SK-N-MC (cell line): ENCODE results near the gene AK5.
A peak's percentile ranks its signal among the peaks of the same experiment; 100 is the strongest.

ENCODE experiments used
- DNase-seq: peaks from one replicate; pipeline ENCODE4 v3.0.0-alpha.2; 2011; ENCODE audit warnings: low read depth, low spot score
- H3K27ac ChIP-seq: fragments of 200-600 bp; sonication (generic); 2 replicates; pipeline ENCODE4 v1.5.1; 2016; ENCODE audit warnings: mixed run types
- H3K36me3 ChIP-seq: fragments of 200-600 bp; sonication (generic); 2 replicates; pipeline ENCODE4 v1.6.1; 2017; ENCODE audit warnings: antibody characterized with exemption, low read length, mixed read lengths; ENCODE audit not compliant: insufficient read depth
- H3K4me3 ChIP-seq: fragments of 200-600 bp; sonication (generic); 2 replicates; pipeline ENCODE4 v1.5.1; 2016
- H3K9ac ChIP-seq: fragments of 200-600 bp; sonication (generic); 2 replicates; pipeline ENCODE4 v1.8.0; 2017; ENCODE audit warnings: mixed run types, mixed read lengths; ENCODE audit not compliant: insufficient read length
- H3K9me3 ChIP-seq: fragments of 200-600 bp; sonication (generic); 2 replicates; pipeline ENCODE4 v1.6.1; 2017; ENCODE audit warnings: low read depth, mild to moderate bottlenecking, antibody characterized with exemption, low read length, moderate library complexity, mixed read lengths
- EZH2 ChIP-seq: fragments of 200-600 bp; sonication (generic); IDR thresholded peaks from one replicate; pipeline ENCODE4 v1.6.1; 2017; ENCODE audit warnings: antibody characterized with exemption
- FOXP2 ChIP-seq: optimal IDR thresholded peaks from 2 replicates; pipeline ENCODE3; 2011; ENCODE audit warnings: mild to moderate bottlenecking, moderate library complexity; ENCODE audit not compliant: insufficient read depth; ENCODE audit errors: extremely low read length, control extremely low read depth
- POLR2AphosphoS5 ChIP-seq: IDR thresholded peaks from 2 replicates; pipeline ENCODE4 v1.6.1; 2012; ENCODE audit warnings: mild to moderate bottlenecking, low read depth, low read length, borderline replicate concordance

Gene AK5

GRCh38 chr1:77582905-77583304 is 301.1 kb downstream of the AK5 start:
- TF ChIP-seq EZH2 (no peak), FOXP2 (no peak), POLR2AphosphoS5 (no peak)
- no peak for DNase-seq
- H3K9me3 ChIP-seq: no peaks in the 10 kb centered on the region
- no peak overlapping the region for H3K4me3 ChIP-seq
- H3K36me3 ChIP-seq: peaks cover 45% of the 10 kb centered on the region
- no peak overlapping the region for H3K9ac ChIP-seq
- no peak overlapping the region for H3K27ac ChIP-seq

- Histone ChIP-seq H3K9me3 (no peaks in the 10 kb centered on the region), H3K27ac (no peak overlapping the region), H3K36me3 (peaks cover 47% of the 10 kb centered on the region), H3K9ac (no peak overlapping the region), H3K4me3 (no peak overlapping the region)
- TF ChIP-seq EZH2 (no peak), FOXP2 (no peak), POLR2AphosphoS5 (no peak)
- no peak for DNase-seq
These were observed 301.7 kb downstream of the AK5 start for GRCh38 chr1:77583483-77583882.

DNA sequence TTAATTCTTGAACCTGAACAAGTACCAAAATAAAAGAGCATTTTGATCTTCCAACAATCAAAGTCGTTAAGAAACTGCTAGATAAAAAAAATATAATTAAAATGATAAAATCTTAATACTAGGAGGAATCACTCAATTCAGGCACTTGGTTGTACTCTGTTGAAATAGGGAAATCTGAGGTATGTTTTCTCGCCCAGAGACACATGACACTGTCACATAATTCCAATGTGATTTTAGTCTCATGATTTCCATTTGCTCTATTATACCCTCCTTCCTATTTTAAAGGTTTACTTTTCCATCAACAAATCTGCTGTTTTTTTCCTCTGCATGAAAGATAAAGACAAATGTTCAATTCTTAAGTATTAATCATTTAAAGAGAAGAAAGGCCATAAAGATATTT is 303.1 kb downstream of the AK5 start:
- TF ChIP-seq POLR2AphosphoS5 (no peak), FOXP2 (no peak), EZH2 (no peak)

DNA sequence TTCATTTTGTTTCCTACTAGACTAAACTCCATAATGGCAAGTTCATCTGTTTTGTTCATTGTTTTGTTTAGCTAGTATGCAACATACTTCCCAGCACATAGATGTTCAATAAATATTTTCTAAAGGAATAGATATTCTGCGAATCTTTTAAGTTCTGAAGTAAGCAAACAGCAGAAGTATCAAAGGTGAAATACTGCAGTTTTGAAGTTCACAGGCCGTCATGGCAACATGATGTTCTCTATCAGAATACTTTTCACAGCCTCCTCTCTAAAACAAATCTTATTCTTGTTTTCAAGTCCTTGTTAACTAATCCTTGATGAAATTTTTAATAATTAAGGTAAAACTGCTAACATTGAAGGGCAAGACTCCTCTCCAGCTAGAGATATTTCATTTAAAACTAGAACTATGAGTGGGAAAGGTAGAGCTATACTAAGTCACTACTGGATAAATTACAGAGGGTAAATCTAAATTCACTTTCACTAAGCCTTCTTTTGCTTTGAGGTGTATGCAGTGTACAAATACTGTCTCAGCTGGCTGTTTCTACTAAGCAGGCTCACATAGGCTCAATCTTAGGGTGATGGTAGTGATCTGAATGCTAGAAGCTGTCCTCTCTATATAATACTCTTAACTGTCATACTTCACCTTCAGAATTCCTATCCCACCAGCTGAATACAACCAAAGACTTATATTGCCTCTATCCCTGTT is 303.9 kb downstream of the AK5 start:
- no peaks in the 10 kb centered on the region for H3K9me3 ChIP-seq
- no peak for DNase-seq
- peaks cover 29% of the 10 kb centered on the region for H3K36me3 ChIP-seq
- TF ChIP-seq FOXP2: no peak
- no peak for TF ChIP-seq EZH2
- no peak for TF ChIP-seq POLR2AphosphoS5
- no peak overlapping the region for H3K4me3 ChIP-seq
- H3K9ac ChIP-seq: no peak overlapping the region
- no peak overlapping the region for H3K27ac ChIP-seq

More for the DNA sequence above, 303.1 kb downstream of the AK5 start:
- no peak for DNase-seq
- Histone ChIP-seq H3K4me3 (no peak overlapping the region), H3K27ac (no peak overlapping the region), H3K9me3 (no peaks in the 10 kb centered on the region), H3K9ac (no peak overlapping the region), H3K36me3 (peaks cover 37% of the 10 kb centered on the region)

DNA sequence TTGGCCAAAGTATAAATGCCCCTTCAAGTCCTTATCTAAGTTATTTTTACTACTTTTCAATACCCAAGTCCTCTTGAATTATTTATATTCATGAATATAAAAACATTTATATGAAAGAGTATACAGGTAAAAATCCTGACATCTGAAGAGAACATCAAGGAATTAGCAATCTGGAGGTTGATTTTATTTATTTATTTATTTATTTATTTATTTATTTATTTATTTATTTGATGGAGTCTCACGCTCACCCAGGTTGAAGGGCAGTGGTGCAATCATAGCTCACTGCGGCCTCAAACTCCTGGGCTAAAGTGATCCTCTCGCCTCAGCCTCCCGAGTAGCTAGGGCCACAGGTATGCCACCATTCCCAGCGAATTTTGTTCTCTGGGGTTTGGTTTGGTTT is 307.4 kb downstream of the AK5 start:
- no peak for TF ChIP-seq POLR2AphosphoS5
- no peak for TF ChIP-seq FOXP2
- TF ChIP-seq EZH2: no peak
- no peak for DNase-seq
- H3K27ac ChIP-seq: no peak overlapping the region
- H3K9me3 ChIP-seq: no peaks in the 10 kb centered on the region
- H3K4me3 ChIP-seq: no peak overlapping the region
- H3K36me3 ChIP-seq: peaks cover 16% of the 10 kb centered on the region
- no peak overlapping the region for H3K9ac ChIP-seq

GRCh38 chr1:77590651-77591050 is 308.8 kb downstream of the AK5 start:
- Histone ChIP-seq H3K4me3 (peak overlapping the region; percentile 54), H3K9me3 (no peaks in the 10 kb centered on the region), H3K9ac (peak overlapping the region; percentile 16), H3K27ac (peak overlapping the region; percentile 96), H3K36me3 (peaks cover 16% of the 10 kb centered on the region)
- TF ChIP-seq EZH2: no peak
- TF ChIP-seq FOXP2: no peak
- TF ChIP-seq POLR2AphosphoS5: no peak
- no peak for DNase-seq

GRCh38 chr1:77592906-77593305 is 311.1 kb downstream of the AK5 start:
- no peak overlapping the region for H3K4me3 ChIP-seq
- H3K36me3 ChIP-seq: peaks cover 22% of the 10 kb centered on the region
- H3K27ac ChIP-seq: peak overlapping the region; percentile 22
- TF ChIP-seq EZH2: no peak
- TF ChIP-seq POLR2AphosphoS5: no peak
- no peak for TF ChIP-seq FOXP2
- H3K9ac ChIP-seq: no peak overlapping the region
- DNase-seq: no peak
- H3K9me3 ChIP-seq: no peaks in the 10 kb centered on the region

DNA sequence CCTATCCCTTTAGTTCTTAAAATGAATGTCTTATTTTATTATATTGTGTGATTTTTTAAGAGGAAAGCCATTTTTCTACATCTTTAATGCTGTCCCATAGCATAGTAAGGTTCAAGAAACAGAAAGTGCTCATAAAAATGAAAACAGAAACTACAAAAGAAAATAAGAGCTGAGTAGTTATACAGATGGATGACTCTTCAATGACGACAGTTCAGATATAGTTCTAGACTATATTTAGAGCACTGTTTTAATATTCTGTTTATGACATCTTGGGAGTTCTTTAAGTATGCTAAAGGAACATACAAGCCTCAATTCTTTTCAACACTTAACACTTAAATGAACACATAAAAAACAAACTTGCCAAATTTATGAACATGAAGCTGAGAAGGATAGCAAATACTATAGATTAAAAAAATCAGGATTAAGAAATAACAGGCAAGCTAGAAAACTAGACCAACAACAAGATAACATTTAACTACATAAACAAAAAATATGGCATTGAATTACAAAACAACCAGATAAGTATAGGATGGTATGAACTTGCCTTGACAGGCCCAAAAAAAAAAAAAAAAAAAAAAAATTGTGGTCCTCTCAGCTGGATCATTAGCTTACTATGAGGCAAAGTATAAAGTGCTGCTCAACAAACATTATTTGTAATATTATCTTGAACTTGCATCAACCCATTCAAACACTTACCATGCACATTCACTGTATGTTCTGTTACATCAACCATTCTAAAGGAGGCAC is 312.7 kb downstream of the AK5 start:
- H3K9me3 ChIP-seq: no peaks in the 10 kb centered on the region
- peaks cover 20% of the 10 kb centered on the region for H3K36me3 ChIP-seq
- peak overlapping the region; percentile 67 for H3K27ac ChIP-seq
- no peak for DNase-seq
- peak overlapping the region; percentile 11 for H3K9ac ChIP-seq
- no peak for TF ChIP-seq EZH2
- TF ChIP-seq POLR2AphosphoS5: no peak
- TF ChIP-seq FOXP2: no peak
- no peak overlapping the region for H3K4me3 ChIP-seq

GRCh38 chr1:77597310-77597709 is 315.5 kb downstream of the AK5 start:
- DNase-seq: no peak
- H3K36me3 ChIP-seq: peaks cover 19% of the 10 kb centered on the region
- TF ChIP-seq POLR2AphosphoS5 (no peak), FOXP2 (no peak), EZH2 (no peak)
- H3K9ac ChIP-seq: no peak overlapping the region
- no peak overlapping the region for H3K27ac ChIP-seq
- H3K4me3 ChIP-seq: no peak overlapping the region
- no peaks in the 10 kb centered on the region for H3K9me3 ChIP-seq
